Measurements from ENCODE around the gene AIG1. TPM values are rescaled to one million over a fixed set of nuclear protein-coding genes. Genes with fewer than 3 reads are reported as not detected.

The AIG1 gene
- total and polyA plus RNA-seq, 2 of the 13 experiments (the other 11 are each of a cell fraction or from before 2014, with no cell fraction given): 115 to 197 TPM

DNA sequence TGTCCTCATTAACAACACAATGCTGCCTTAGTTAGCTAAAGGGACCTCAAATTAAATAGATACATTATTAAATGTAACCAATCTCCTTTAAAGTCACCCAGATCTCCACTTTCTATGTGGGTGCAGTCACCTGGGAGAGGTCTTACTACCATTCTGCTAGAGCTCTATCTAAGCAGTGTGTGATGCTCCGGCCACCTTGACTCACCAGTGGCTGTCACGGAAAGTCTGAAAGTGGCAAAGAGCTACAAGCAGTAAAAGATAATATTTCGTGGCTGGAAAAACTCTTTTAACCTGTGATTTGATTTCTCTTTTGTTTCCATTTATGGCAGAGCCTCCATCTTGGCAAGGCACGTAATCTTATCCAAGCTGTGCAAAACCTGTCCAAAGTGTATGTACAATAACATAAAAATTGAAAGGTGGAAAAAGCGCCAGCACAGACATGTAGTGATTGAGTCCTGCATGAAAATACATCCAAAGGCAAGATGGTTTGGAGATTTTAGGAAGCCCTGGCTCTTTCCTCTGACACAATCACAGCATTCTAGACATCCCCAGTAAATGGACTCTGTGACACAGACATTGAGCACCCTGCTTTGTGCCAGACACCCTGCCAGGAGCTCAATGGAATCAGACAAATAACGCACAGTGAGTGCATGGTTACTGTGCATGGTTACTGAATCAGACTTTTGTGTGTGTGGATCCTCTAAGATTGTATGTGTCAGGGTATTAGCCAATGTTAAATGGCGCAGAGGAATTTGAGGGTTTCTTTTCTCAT is 273.2 kb downstream of the AIG1 start:
- ATAC-seq: no peak
- H3K4me2 ChIP-seq (ENCODE audit: low read depth, low read length): no peak overlapping the region
- POLR2A ChIA-PET: no interaction called here
- CTCF ChIA-PET (ENCODE audit: low intra/inter-chr PET ratio, low total read pairs): no interaction called here
- no TSS peak for BruUV-seq (replicated peaks)
- DNase-seq (ENCODE audit: low spot score): no peak
- no peaks in the 10 kb centered on the region for H3K9me3 ChIP-seq (ENCODE audit: low read length)
- no peak overlapping the region for H3K4me3 ChIP-seq (replicated peaks in 1 of 3; ENCODE audit: insufficient read depth in 1 of 3, low read depth in 2 of 3, low read length in 3 of 3)
- H3K36me3 ChIP-seq (replicated peaks in 1 of 2; ENCODE audit: control insufficient read depth in 1 of 2, insufficient read depth in 2 of 2, low read length in 2 of 2): peaks cover 0 to 11% of the 10 kb centered on the region in 2 experiments; a peak in 3 of 5 replicates
- in situ Hi-C loops (cut with HindIII; ENCODE audit: extremely low pct_ligation_motif_present, low pct_unique_long_range_greater_than_20kb): no loop called here
- H4K20me1 ChIP-seq (ENCODE audit: insufficient read depth, low read length): no peaks in the 10 kb centered on the region
- no peak overlapping the region for H3K9ac ChIP-seq (ENCODE audit: insufficient read depth, low read depth, low read length)
- WGBS (ENCODE audit: low lambda C conversion rate): 95% methylated on average over 7 of the region's 7 CpGs
- H3K79me2 ChIP-seq (ENCODE audit: insufficient read depth, low read length): no peaks in the 10 kb centered on the region
- no peaks in the 10 kb centered on the region for H3K4me1 ChIP-seq (ENCODE audit: insufficient read depth, low read length)
- intact Hi-C loops (cut with micrococcal nuclease; ENCODE audit: unreplicated experiment): no loop called here
- no peaks in the 10 kb centered on the region for H3K27me3 ChIP-seq (ENCODE audit: control insufficient read depth in 1 of 2, insufficient read depth in 2 of 2, low read length in 2 of 2)
- H2AFZ ChIP-seq (ENCODE audit: low read length): no peak overlapping the region
- FAIRE-seq: no peak
- no peak for TF ChIP-seq ZNF790 (CRISPR knock-in tag; IDR thresholded peaks at IDR 0.05; ENCODE audit: borderline replicate concordance)
- TF ChIP-seq TAF1 (CRISPR knock-in tag; IDR thresholded peaks at IDR 0.05): no peak
- no peak for TF ChIP-seq HOXA5 (CRISPR knock-in tag; IDR thresholded peaks at IDR 0.05)
- TF ChIP-seq ZNF3 (CRISPR knock-in tag; IDR thresholded peaks at IDR 0.05): no peak
- no peak for TF ChIP-seq XBP1 (CRISPR knock-in tag; IDR thresholded peaks at IDR 0.05)
- TF ChIP-seq ARID2 (CRISPR knock-in tag; IDR thresholded peaks at IDR 0.05; ENCODE audit: borderline replicate concordance): no peak
- no peak for TF ChIP-seq JARID2 (CRISPR knock-in tag; IDR thresholded peaks at IDR 0.05; ENCODE audit: insufficient replicate concordance)
- no peak for TF ChIP-seq ZBTB42 (CRISPR knock-in tag; IDR thresholded peaks at IDR 0.05)
- TF ChIP-seq KLF12 (CRISPR knock-in tag; IDR thresholded peaks at IDR 0.05; ENCODE audit: borderline replicate concordance): no peak
- TF ChIP-seq NCOA2 (CRISPR knock-in tag; IDR thresholded peaks at IDR 0.05): no peak
- no peak for TF ChIP-seq PPARG (CRISPR knock-in tag; conservative IDR thresholded peaks at IDR 0.05)
- no peak overlapping the region for H3K27ac ChIP-seq (ENCODE audit: extremely low read length, insufficient read depth, low read length)

Measured in HepG2 (cell line).